HG03439 (cell line): Measurements from ENCODE around the gene ANKRD40.
"Not testable (repeated sequence)": the region's sequence is repeated elsewhere in the genome, so short reads cannot be mapped to it uniquely, and the experiment has no call there.

ENCODE experiments used
- ATAC-seq: cut with Tn5 transposase; IDR thresholded peaks from one replicate; pipeline ENCODE4 v1.9.1; 2021; ENCODE audit warnings: mild to moderate bottlenecking, moderate library complexity; ENCODE audit not compliant: unreplicated experiment

Gene ANKRD40

GRCh38 chr17:50687200-50688066 lies 20.3 kb downstream of the ANKRD40 start:
- ATAC-seq: no peak

GRCh38 chr17:50686494-50687199 lies 21.1 kb downstream of the ANKRD40 start:
- no peak for ATAC-seq

GRCh38 chr17:50685691-50686493 lies 21.8 kb downstream of the ANKRD40 start:
- ATAC-seq: no peak

GRCh38 chr17:50685334-50685665 lies 22.4 kb downstream of the ANKRD40 start:
- ATAC-seq: no peak

- no peak for ATAC-seq
Measured at GRCh38 chr17:50684612-50685333, 22.9 kb downstream of the ANKRD40 start.

- ATAC-seq: no peak
Measured at GRCh38 chr17:50684288-50684611, 23.5 kb downstream of the ANKRD40 start.

- no peak for ATAC-seq
Measured at GRCh38 chr17:50683434-50684287, 24.1 kb downstream of the ANKRD40 start.

- no peak for ATAC-seq
Measured at GRCh38 chr17:50682938-50683337, 24.8 kb downstream of the ANKRD40 start.

- ATAC-seq: no peak
Measured at GRCh38 chr17:50682441-50682840, 25.3 kb downstream of the ANKRD40 start.

- no peak for ATAC-seq
Measured at GRCh38 chr17:50681263-50682200, 26.2 kb downstream of the ANKRD40 start.

GRCh38 chr17:50680543-50681262 lies 27.0 kb downstream of the ANKRD40 start:
- ATAC-seq: not testable (repeated sequence)

GRCh38 chr17:50680126-50680525 lies 27.6 kb downstream of the ANKRD40 start:
- no peak for ATAC-seq

GRCh38 chr17:50679008-50679544 lies 28.6 kb downstream of the ANKRD40 start:
- ATAC-seq: no peak

GRCh38 chr17:50677851-50678375 lies 29.8 kb downstream of the ANKRD40 start:
- no peak for ATAC-seq

GRCh38 chr17:50676065-50676975 lies 31.4 kb downstream of the ANKRD40 start:
- ATAC-seq: no peak

GRCh38 chr17:50675627-50676026 lies 32.1 kb downstream of the ANKRD40 start:
- no peak for ATAC-seq

GRCh38 chr17:50675190-50675589 lies 32.5 kb downstream of the ANKRD40 start:
- no peak for ATAC-seq
